GM10266 (cell line): ENCODE measurements around the gene TESK2.
"Not testable (repeated sequence)": the region's sequence is repeated elsewhere in the genome, so short reads cannot be mapped to it uniquely, and the experiment has no call there.

Experiments
- DNase-seq: peaks from one replicate; pipeline ENCODE4 v3.0.0; 2012; ENCODE audit errors: extremely low spot score
- CTCF ChIP-seq: IDR thresholded peaks from 2 replicates; pipeline ENCODE4 v1.5.1; 2012; ENCODE audit warnings: mild to moderate bottlenecking, low read depth; ENCODE audit not compliant: control insufficient read depth, insufficient read depth; ENCODE audit errors: missing control alignments

Gene TESK2

GRCh38 chr1:45394342-45394741 lies 96.6 kb downstream of the TESK2 start:
- TF ChIP-seq CTCF: no peak
- DNase-seq: peak; percentile 39

GRCh38 chr1:45393718-45394302 lies 97.2 kb downstream of the TESK2 start:
- DNase-seq: peak; percentile 29
- TF ChIP-seq CTCF: no peak

GRCh38 chr1:45386219-45386618 lies 104.7 kb downstream of the TESK2 start:
- DNase-seq: no peak
- TF ChIP-seq CTCF: no peak

- no peak for TF ChIP-seq CTCF
- no peak for DNase-seq
Observed at GRCh38 chr1:45385302-45385701, 105.7 kb downstream of the TESK2 start.

GRCh38 chr1:45384213-45384612 lies 106.8 kb downstream of the TESK2 start:
- not testable (repeated sequence) for DNase-seq

- no peak for DNase-seq
- no peak for TF ChIP-seq CTCF
Observed at GRCh38 chr1:45383191-45383590, 107.8 kb downstream of the TESK2 start.

- DNase-seq: no peak
- no peak for TF ChIP-seq CTCF
Observed at GRCh38 chr1:45381243-45381642, 109.7 kb downstream of the TESK2 start.

- TF ChIP-seq CTCF: no peak
Observed at GRCh38 chr1:45380730-45381129, 110.2 kb downstream of the TESK2 start.

More at GRCh38 chr1:45380730-45381129, 110.2 kb downstream of the TESK2 start:
- DNase-seq: no peak
